Memory B cell (primary cell): ENCODE measurements around the gene UMODL1.
A peak's percentile ranks its signal among the peaks of the same experiment; 100 is the strongest.

ENCODE experiments used
- ATAC-seq: fragments of 150-1000 bp; cut with Tn5 transposase; 2 replicates; pipeline ENCODE4 v1.10.0; 2021; ENCODE audit warnings: low read depth, mild to moderate bottlenecking, moderate library complexity
- DNase-seq, 2 donors: peaks; one replicate each; pipeline ENCODE4 v3.0.0; 2022; ENCODE audit warnings: low spot score in 2 of 2
- H3K27ac Mint-ChIP-seq: one replicate; pipeline ENCODE4 v1.8.0; 2022; ENCODE audit warnings: mild to moderate bottlenecking, moderate library complexity, mixed read lengths
- H3K27me3 Mint-ChIP-seq: one replicate; pipeline ENCODE4 v1.8.0; 2022; ENCODE audit warnings: mixed read lengths
- H3K36me3 Mint-ChIP-seq: one replicate; pipeline ENCODE4 v1.8.0; 2022; ENCODE audit warnings: mild to moderate bottlenecking, mixed read lengths
- H3K4me1 Mint-ChIP-seq: one replicate; pipeline ENCODE4 v1.8.0; 2022; ENCODE audit warnings: mixed read lengths
- H3K4me3 Mint-ChIP-seq: one replicate; pipeline ENCODE4 v1.8.0; 2022; ENCODE audit warnings: mild to moderate bottlenecking, moderate library complexity, mixed read lengths
- H3K9me3 Mint-ChIP-seq: one replicate; pipeline ENCODE4 v1.8.0; 2022; ENCODE audit warnings: mixed read lengths

Gene UMODL1

GRCh38 chr21:42031816-42032215, 39.3 kb upstream of the UMODL1 start:
- DNase-seq: no peak
- no peak overlapping the region for H3K27ac Mint-ChIP-seq
- ATAC-seq: no peak
- no peaks in the 10 kb centered on the region for H3K9me3 Mint-ChIP-seq
- H3K4me1 Mint-ChIP-seq: peaks cover 12% of the 10 kb centered on the region
- no peak overlapping the region for H3K4me3 Mint-ChIP-seq
- H3K27me3 Mint-ChIP-seq: peaks cover 4% of the 10 kb centered on the region
- H3K36me3 Mint-ChIP-seq: peaks cover 2% of the 10 kb centered on the region

- ATAC-seq: no peak
These were observed 38.9 kb upstream of the UMODL1 start for GRCh38 chr21:42032266-42032665.

GRCh38 chr21:42032968-42033367, 38.1 kb upstream of the UMODL1 start:
- Mint-ChIP-seq H3K27ac (no peak overlapping the region), H3K27me3 (no peaks in the 10 kb centered on the region)
- no peak for ATAC-seq

More at GRCh38 chr21:42032266-42032665, 38.9 kb upstream of the UMODL1 start:
- peaks cover 8% of the 10 kb centered on the region for H3K4me1 Mint-ChIP-seq
- H3K27ac Mint-ChIP-seq: no peak overlapping the region
- no peak for DNase-seq
- no peaks in the 10 kb centered on the region for H3K9me3 Mint-ChIP-seq
- no peaks in the 10 kb centered on the region for H3K27me3 Mint-ChIP-seq
- no peak overlapping the region for H3K4me3 Mint-ChIP-seq
- peaks cover 2% of the 10 kb centered on the region for H3K36me3 Mint-ChIP-seq

GRCh38 chr21:42036313-42036712, 34.8 kb upstream of the UMODL1 start:
- DNase-seq (no peak), ATAC-seq (no peak)
- Mint-ChIP-seq H3K27ac (no peak overlapping the region), H3K36me3 (peaks cover 2% of the 10 kb centered on the region), H3K4me1 (peaks cover 11% of the 10 kb centered on the region), H3K27me3 (no peaks in the 10 kb centered on the region), H3K4me3 (no peak overlapping the region), H3K9me3 (peaks cover 2% of the 10 kb centered on the region)

More at GRCh38 chr21:42032968-42033367, 38.1 kb upstream of the UMODL1 start:
- Mint-ChIP-seq H3K36me3 (peaks cover 2% of the 10 kb centered on the region), H3K4me3 (no peak overlapping the region), H3K4me1 (peaks cover 8% of the 10 kb centered on the region), H3K9me3 (no peaks in the 10 kb centered on the region)
- no peak for DNase-seq

GRCh38 chr21:42037516-42037915, 33.6 kb upstream of the UMODL1 start:
- peaks cover 2% of the 10 kb centered on the region for H3K9me3 Mint-ChIP-seq
- peaks cover 14% of the 10 kb centered on the region for H3K4me1 Mint-ChIP-seq
- ATAC-seq: peak; percentile 59
- H3K27me3 Mint-ChIP-seq: no peaks in the 10 kb centered on the region
- no peak overlapping the region for H3K4me3 Mint-ChIP-seq
- DNase-seq: no peak
- H3K36me3 Mint-ChIP-seq: peaks cover 2% of the 10 kb centered on the region
- H3K27ac Mint-ChIP-seq: no peak overlapping the region

- no peak for DNase-seq
- Mint-ChIP-seq H3K4me1 (peaks cover 14% of the 10 kb centered on the region), H3K4me3 (no peak overlapping the region), H3K27ac (no peak overlapping the region), H3K36me3 (peaks cover 2% of the 10 kb centered on the region), H3K27me3 (no peaks in the 10 kb centered on the region), H3K9me3 (peaks cover 2% of the 10 kb centered on the region)
- ATAC-seq: no peak
These were observed 33.2 kb upstream of the UMODL1 start for GRCh38 chr21:42037943-42038342.

GRCh38 chr21:42038393-42038792, 32.7 kb upstream of the UMODL1 start:
- no peak overlapping the region for H3K27ac Mint-ChIP-seq
- peaks cover 2% of the 10 kb centered on the region for H3K36me3 Mint-ChIP-seq
- H3K27me3 Mint-ChIP-seq: no peaks in the 10 kb centered on the region
- DNase-seq (no peak), ATAC-seq (no peak)
- peaks cover 14% of the 10 kb centered on the region for H3K4me1 Mint-ChIP-seq
- H3K4me3 Mint-ChIP-seq: no peak overlapping the region
- H3K9me3 Mint-ChIP-seq: peaks cover 2% of the 10 kb centered on the region

GRCh38 chr21:42038826-42039425, 32.2 kb upstream of the UMODL1 start:
- no peak for DNase-seq
- no peak for ATAC-seq
- no peak overlapping the region for H3K4me3 Mint-ChIP-seq
- H3K9me3 Mint-ChIP-seq: peaks cover 2% of the 10 kb centered on the region
- H3K4me1 Mint-ChIP-seq: peaks cover 14% of the 10 kb centered on the region
- no peaks in the 10 kb centered on the region for H3K27me3 Mint-ChIP-seq
- peaks cover 2% of the 10 kb centered on the region for H3K36me3 Mint-ChIP-seq
- no peak overlapping the region for H3K27ac Mint-ChIP-seq

- no peak for DNase-seq
- H3K9me3 Mint-ChIP-seq: peaks cover 2% of the 10 kb centered on the region
- peaks cover 2% of the 10 kb centered on the region for H3K36me3 Mint-ChIP-seq
- H3K27ac Mint-ChIP-seq: no peak overlapping the region
- H3K4me1 Mint-ChIP-seq: peaks cover 14% of the 10 kb centered on the region
- H3K4me3 Mint-ChIP-seq: no peak overlapping the region
- H3K27me3 Mint-ChIP-seq: no peaks in the 10 kb centered on the region
- ATAC-seq: no peak
These were observed 31.6 kb upstream of the UMODL1 start for GRCh38 chr21:42039470-42039901.

- peaks cover 2% of the 10 kb centered on the region for H3K9me3 Mint-ChIP-seq
- DNase-seq (no peak), ATAC-seq (no peak)
- peaks cover 12% of the 10 kb centered on the region for H3K4me1 Mint-ChIP-seq
- H3K4me3 Mint-ChIP-seq: no peak overlapping the region
- H3K27me3 Mint-ChIP-seq: no peaks in the 10 kb centered on the region
- H3K27ac Mint-ChIP-seq: no peak overlapping the region
- H3K36me3 Mint-ChIP-seq: peaks cover 2% of the 10 kb centered on the region
These were observed 31.2 kb upstream of the UMODL1 start for GRCh38 chr21:42039911-42040351.

- DNase-seq (no peak), ATAC-seq (no peak)
- H3K4me3 Mint-ChIP-seq: no peak overlapping the region
- H3K4me1 Mint-ChIP-seq: peaks cover 10% of the 10 kb centered on the region
- no peaks in the 10 kb centered on the region for H3K27me3 Mint-ChIP-seq
- H3K36me3 Mint-ChIP-seq: no peaks in the 10 kb centered on the region
- no peak overlapping the region for H3K27ac Mint-ChIP-seq
- peaks cover 2% of the 10 kb centered on the region for H3K9me3 Mint-ChIP-seq
These were observed 30.5 kb upstream of the UMODL1 start for GRCh38 chr21:42040411-42041180.

- DNase-seq: no peak
- no peak overlapping the region for H3K4me3 Mint-ChIP-seq
- no peaks in the 10 kb centered on the region for H3K36me3 Mint-ChIP-seq
- H3K27me3 Mint-ChIP-seq: no peaks in the 10 kb centered on the region
- H3K27ac Mint-ChIP-seq: peak overlapping the region; percentile 58
- peaks cover 2% of the 10 kb centered on the region for H3K9me3 Mint-ChIP-seq
- H3K4me1 Mint-ChIP-seq: peaks cover 10% of the 10 kb centered on the region
- ATAC-seq: no peak
These were observed 29.9 kb upstream of the UMODL1 start for GRCh38 chr21:42041246-42041645.

- Mint-ChIP-seq H3K27me3 (no peaks in the 10 kb centered on the region), H3K9me3 (peaks cover 2% of the 10 kb centered on the region)
- no peak for ATAC-seq
These were observed 29.4 kb upstream of the UMODL1 start for GRCh38 chr21:42041711-42042110.

GRCh38 chr21:42042651-42043050, 28.5 kb upstream of the UMODL1 start:
- no peak for ATAC-seq
- Mint-ChIP-seq H3K9me3 (peaks cover 2% of the 10 kb centered on the region), H3K4me1 (peaks cover 7% of the 10 kb centered on the region), H3K27me3 (no peaks in the 10 kb centered on the region), H3K4me3 (no peak overlapping the region), H3K36me3 (no peaks in the 10 kb centered on the region), H3K27ac (no peak overlapping the region)
- DNase-seq: no peak

More at GRCh38 chr21:42041711-42042110, 29.4 kb upstream of the UMODL1 start:
- no peaks in the 10 kb centered on the region for H3K36me3 Mint-ChIP-seq
- peaks cover 10% of the 10 kb centered on the region for H3K4me1 Mint-ChIP-seq
- no peak for DNase-seq
- no peak overlapping the region for H3K4me3 Mint-ChIP-seq
- peak overlapping the region; percentile 58 for H3K27ac Mint-ChIP-seq
